Measurements from ENCODE around the gene KRTAP5-9. TPM values are rescaled to one million over a fixed set of nuclear protein-coding genes. Genes with fewer than 3 reads are reported as not detected.
"Not testable (repeated sequence)": the region's sequence is repeated elsewhere in the genome, so short reads cannot be mapped to it uniquely, and the experiment has no call there.

Gene KRTAP5-9
- total RNA-seq, 1 donor: not detected

- no peak overlapping the region for H3K4me3 ChIP-seq (ENCODE audit: low read length)
- no peaks in the 10 kb centered on the region for H3K9me3 ChIP-seq (ENCODE audit: low read depth, low read length)
- H3K4me1 ChIP-seq (ENCODE audit: insufficient read depth, low read length): no peaks in the 10 kb centered on the region
- H3K27me3 ChIP-seq (ENCODE audit: insufficient read depth, low read length): no peaks in the 10 kb centered on the region
These were observed 22.2 kb upstream of the KRTAP5-9 start for GRCh38 chr11:71525938-71526495.

- H3K4me1 ChIP-seq (ENCODE audit: insufficient read depth, low read length); H3K27me3 ChIP-seq (ENCODE audit: insufficient read depth, low read length); H3K4me3 ChIP-seq (ENCODE audit: low read length); H3K9me3 ChIP-seq (ENCODE audit: low read depth, low read length): not testable (repeated sequence)
These were observed 21.2 kb upstream of the KRTAP5-9 start, which contains the start of gene KRTAP5-7 for GRCh38 chr11:71526796-71527575. TSS of gene KRTAP5-7 (plus strand) at chr11:71527267. CDS start at chr11:71527301, 34 bp downstream.

- H3K4me3 ChIP-seq (ENCODE audit: low read length): no peak overlapping the region
- H3K27me3 ChIP-seq (ENCODE audit: insufficient read depth, low read length): no peaks in the 10 kb centered on the region
- H3K9me3 ChIP-seq (ENCODE audit: low read depth, low read length): no peaks in the 10 kb centered on the region
- no peaks in the 10 kb centered on the region for H3K4me1 ChIP-seq (ENCODE audit: insufficient read depth, low read length)
These were observed 20.5 kb upstream of the KRTAP5-9 start for GRCh38 chr11:71527576-71528210.

DNA sequence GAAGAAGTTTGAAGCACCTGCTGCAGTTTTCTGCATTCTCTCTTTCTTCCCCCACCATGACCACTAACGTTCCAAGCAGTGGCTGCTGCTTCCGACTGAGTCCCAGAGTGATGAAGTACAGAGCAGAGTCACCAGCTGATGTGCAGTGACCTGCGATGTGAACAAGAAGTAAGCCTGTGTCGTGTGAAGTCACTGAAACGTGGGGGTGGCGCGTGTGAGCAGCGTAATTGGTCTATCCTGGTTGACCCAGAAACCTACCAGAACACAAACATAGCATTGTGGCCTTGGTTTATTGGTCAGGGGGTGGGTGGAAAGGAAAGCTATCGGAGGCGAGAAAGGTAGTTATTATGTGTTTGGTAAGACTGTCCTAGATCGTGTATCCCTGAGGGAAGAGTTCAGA is 17.6 kb upstream of the KRTAP5-9 start:
- Histone ChIP-seq H3K27me3 (ENCODE audit: insufficient read depth, low read length) (no peaks in the 10 kb centered on the region), H3K4me3 (ENCODE audit: low read length) (no peak overlapping the region), H3K4me1 (ENCODE audit: insufficient read depth, low read length) (no peaks in the 10 kb centered on the region), H3K9me3 (ENCODE audit: low read depth, low read length) (no peaks in the 10 kb centered on the region)

DNA sequence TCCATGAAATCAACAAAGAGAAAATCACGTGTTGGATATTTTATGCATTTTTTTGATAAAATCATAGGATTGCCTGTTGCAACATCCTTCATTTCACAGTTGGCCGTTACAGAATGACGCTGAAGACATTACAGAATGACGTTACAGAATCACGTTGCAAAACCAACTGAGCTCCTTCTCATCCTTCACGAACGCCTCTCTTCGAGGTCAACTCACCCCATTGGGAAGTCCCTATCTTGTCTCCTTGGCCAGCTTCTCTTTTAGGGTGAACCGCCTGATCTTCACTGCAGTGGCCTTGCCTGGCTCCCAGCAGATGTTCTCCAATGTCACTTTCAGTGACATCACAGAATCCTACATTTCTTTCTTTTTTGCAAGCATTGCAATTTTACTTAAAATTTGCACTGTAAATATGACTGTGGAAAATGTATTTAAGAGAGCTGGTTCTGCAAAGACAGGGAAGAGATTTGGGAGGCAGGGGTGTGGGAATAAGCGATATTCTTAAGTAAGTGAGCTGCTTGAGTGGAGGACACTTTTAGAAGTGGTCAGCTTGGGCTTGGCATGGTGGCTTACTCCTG is 16.1 kb upstream of the KRTAP5-9 start:
- Histone ChIP-seq H3K27me3 (ENCODE audit: insufficient read depth, low read length) (no peaks in the 10 kb centered on the region), H3K9me3 (ENCODE audit: low read depth, low read length) (no peaks in the 10 kb centered on the region)

GRCh38 chr11:71534711-71535608 is 13.3 kb upstream of the KRTAP5-9 start:
- not testable (repeated sequence) for H3K4me3 ChIP-seq (ENCODE audit: low read length); H3K27me3 ChIP-seq (ENCODE audit: insufficient read depth, low read length); H3K4me1 ChIP-seq (ENCODE audit: insufficient read depth, low read length); H3K9me3 ChIP-seq (ENCODE audit: low read depth, low read length)

More for the DNA sequence above, 16.1 kb upstream of the KRTAP5-9 start:
- Histone ChIP-seq H3K4me1 (ENCODE audit: insufficient read depth, low read length) (no peaks in the 10 kb centered on the region), H3K4me3 (ENCODE audit: low read length) (no peak overlapping the region)

- Histone ChIP-seq H3K4me3 (ENCODE audit: low read length) (no peak overlapping the region), H3K9me3 (ENCODE audit: low read depth, low read length) (no peaks in the 10 kb centered on the region)
These were observed 12.4 kb upstream of the KRTAP5-9 start for GRCh38 chr11:71535825-71536224.

DNA sequence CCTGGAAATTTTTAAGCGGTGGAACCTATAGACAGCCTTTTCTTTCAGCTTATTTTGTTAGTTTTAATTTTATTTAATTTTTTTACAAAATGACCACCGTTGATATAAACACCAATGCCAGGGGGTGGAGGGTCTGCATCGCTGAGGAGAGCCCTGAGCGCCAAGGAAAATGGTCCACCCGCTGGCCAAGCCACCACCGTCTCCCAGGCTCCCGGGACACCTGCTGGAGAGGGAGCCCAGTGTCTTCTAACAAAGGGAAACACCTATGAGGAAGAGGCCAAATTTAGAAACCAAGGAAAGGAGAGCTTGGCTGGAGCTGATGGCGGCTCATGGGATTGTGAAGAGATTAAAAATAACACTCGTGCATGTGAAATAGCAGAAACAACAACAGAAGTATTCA is 10.7 kb upstream of the KRTAP5-9 start:
- H3K27me3 ChIP-seq (ENCODE audit: insufficient read depth, low read length): no peaks in the 10 kb centered on the region
- H3K4me3 ChIP-seq (ENCODE audit: low read length): no peak overlapping the region
- H3K9me3 ChIP-seq (ENCODE audit: low read depth, low read length): no peaks in the 10 kb centered on the region
- H3K4me1 ChIP-seq (ENCODE audit: insufficient read depth, low read length): no peaks in the 10 kb centered on the region

More at GRCh38 chr11:71535825-71536224, 12.4 kb upstream of the KRTAP5-9 start:
- no peaks in the 10 kb centered on the region for H3K4me1 ChIP-seq (ENCODE audit: insufficient read depth, low read length)
- no peaks in the 10 kb centered on the region for H3K27me3 ChIP-seq (ENCODE audit: insufficient read depth, low read length)

- H3K9me3 ChIP-seq (ENCODE audit: low read depth, low read length); H3K27me3 ChIP-seq (ENCODE audit: insufficient read depth, low read length); H3K4me3 ChIP-seq (ENCODE audit: low read length): not testable (repeated sequence)
These were observed 10.1 kb upstream of the KRTAP5-9 start, which contains the start of gene KRTAP5-8 for GRCh38 chr11:71537977-71538665. TSS of gene KRTAP5-8 (plus strand) at chr11:71538025. CDS start at chr11:71538056, 31 bp downstream.

DNA sequence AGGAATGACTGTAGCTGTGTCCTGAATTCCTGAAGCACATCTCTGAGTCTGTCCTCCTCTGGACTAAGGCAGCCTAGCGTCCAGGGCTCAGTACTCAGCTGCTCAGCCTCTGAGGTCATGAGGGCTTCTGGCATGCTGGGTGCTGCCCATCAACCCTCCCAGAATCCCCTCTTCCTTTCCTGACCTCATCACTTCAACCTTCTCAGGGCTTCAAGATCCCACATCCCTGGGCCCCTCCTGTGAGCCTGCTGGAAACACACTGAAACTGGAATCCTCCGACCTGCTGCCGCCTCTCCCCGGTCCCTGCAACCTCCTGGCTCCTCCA is 9.6 kb upstream of the KRTAP5-9 start:
- no peak overlapping the region for H3K4me3 ChIP-seq (ENCODE audit: low read length)
- H3K27me3 ChIP-seq (ENCODE audit: insufficient read depth, low read length): no peaks in the 10 kb centered on the region
- H3K4me1 ChIP-seq (ENCODE audit: insufficient read depth, low read length): peaks cover 2% of the 10 kb centered on the region
- H3K9me3 ChIP-seq (ENCODE audit: low read depth, low read length): no peaks in the 10 kb centered on the region

More at GRCh38 chr11:71537977-71538665, 10.1 kb upstream of the KRTAP5-9 start, which contains the start of gene KRTAP5-8:
- not testable (repeated sequence) for H3K4me1 ChIP-seq (ENCODE audit: insufficient read depth, low read length)

DNA sequence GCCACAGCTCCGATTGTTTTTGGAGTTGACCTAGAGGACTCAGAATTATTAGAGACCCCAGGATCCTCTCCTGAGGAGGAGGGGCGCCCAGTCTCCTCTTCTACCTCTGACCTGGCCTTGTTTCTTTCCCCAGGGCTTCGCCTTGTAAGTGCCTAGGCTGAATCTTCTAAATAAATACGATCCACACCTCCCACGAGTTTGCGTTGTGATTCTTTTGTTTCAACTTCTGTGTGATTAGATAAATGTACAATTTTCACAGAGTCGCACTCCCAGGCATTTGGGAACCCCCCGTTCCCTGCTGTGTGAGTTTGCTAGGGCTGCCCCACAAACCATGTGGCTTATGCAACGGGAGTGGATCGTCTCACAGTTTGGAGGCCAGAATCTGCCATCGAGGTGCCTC is 9.2 kb upstream of the KRTAP5-9 start:
- H3K9me3 ChIP-seq (ENCODE audit: low read depth, low read length): no peaks in the 10 kb centered on the region
- H3K27me3 ChIP-seq (ENCODE audit: insufficient read depth, low read length): no peaks in the 10 kb centered on the region
- no peak overlapping the region for H3K4me3 ChIP-seq (ENCODE audit: low read length)
- H3K4me1 ChIP-seq (ENCODE audit: insufficient read depth, low read length): peaks cover 6% of the 10 kb centered on the region

- not testable (repeated sequence) for H3K27me3 ChIP-seq (ENCODE audit: insufficient read depth, low read length); H3K9me3 ChIP-seq (ENCODE audit: low read depth, low read length); H3K4me1 ChIP-seq (ENCODE audit: insufficient read depth, low read length); H3K4me3 ChIP-seq (ENCODE audit: low read length)
These were observed 8.2 kb upstream of the KRTAP5-9 start for GRCh38 chr11:71539971-71540370.

DNA sequence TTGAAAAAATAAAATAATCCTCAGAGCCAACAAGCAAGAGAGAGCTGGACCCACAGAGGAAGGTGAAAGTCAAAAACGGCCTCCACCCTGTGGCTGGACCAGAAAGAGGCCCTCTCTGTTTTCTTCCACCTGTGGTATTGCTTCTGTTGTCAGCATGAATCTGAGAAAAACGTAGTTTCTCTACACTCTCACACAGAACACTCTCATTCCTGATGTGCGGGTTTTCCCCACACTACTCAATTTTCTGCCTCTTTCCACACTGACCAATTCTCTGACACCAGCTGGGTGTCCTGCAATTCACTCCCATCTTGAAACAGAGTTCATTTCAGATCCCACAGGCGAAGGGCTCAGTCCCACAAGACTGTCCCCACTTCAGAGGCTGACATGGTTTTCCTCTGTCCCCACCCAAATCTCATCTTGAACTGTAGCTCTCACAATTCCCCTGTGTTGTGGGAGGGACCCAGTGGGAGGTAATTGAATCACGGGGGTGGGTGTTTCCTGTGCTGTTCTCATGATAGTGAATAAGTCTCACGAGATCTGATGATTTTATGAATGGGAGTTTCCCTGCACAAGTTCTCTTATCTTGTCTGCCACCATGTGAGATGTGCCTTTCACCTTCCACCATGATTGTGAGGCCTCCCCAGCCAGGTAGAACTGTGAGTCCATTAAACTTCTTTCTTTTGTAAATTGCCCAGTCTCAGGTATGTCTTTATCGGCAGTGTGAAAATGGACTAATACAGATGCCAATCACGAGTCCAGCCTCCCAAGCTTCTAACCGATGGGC is 7.5 kb upstream of the KRTAP5-9 start:
- H3K4me3 ChIP-seq (ENCODE audit: low read length); H3K9me3 ChIP-seq (ENCODE audit: low read depth, low read length); H3K27me3 ChIP-seq (ENCODE audit: insufficient read depth, low read length); H3K4me1 ChIP-seq (ENCODE audit: insufficient read depth, low read length): not testable (repeated sequence)
